Peyer's patch (tissue), 4 donors: ENCODE results near the gene KCND2.

Experiments used
- CTCF ChIP-seq, 6 experiments: fragments of 450-650 bp in 4 of 6; fragments of 200-600 bp in 2 of 6; sonication (generic) in 1 of 6; IDR thresholded peaks; one replicate each; pipeline ENCODE4 v1.5.1; 2017 to 2019; ENCODE audit warnings: antibody characterized with exemption in 6 of 6, mild to moderate bottlenecking in 3 of 6, moderate library complexity in 1 of 6
- POLR2A ChIP-seq, 2 donors: fragments of 450-650 bp; IDR thresholded peaks; one replicate each; pipeline ENCODE4 v1.5.1; 2017; ENCODE audit warnings: antibody characterized with exemption in 2 of 2, mild to moderate bottlenecking in 2 of 2, moderate library complexity in 2 of 2

DNA sequence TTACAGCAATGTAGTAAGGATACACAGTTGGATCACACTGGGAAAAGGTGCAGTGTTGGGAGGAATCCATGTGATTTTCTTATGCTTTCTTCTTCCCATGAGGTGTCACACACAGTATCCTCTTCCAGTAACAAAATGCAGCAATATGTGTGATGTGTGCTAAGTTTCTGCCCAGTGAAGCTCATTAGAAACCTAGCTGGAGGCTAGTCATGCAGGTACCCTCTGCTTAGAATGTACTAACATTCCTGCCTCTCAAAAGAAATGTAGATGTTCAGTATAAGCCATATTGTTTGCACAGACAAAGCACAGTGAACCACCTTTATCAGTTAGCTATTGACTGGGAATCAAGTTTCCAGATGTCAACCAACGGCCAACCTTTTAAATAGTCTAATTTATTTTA, 12.9 kb upstream of the KCND2 start:
- TF ChIP-seq CTCF (IDR thresholded peaks at IDR 0.05) = no peak
- no peak for TF ChIP-seq POLR2A (IDR thresholded peaks at IDR 0.05)
